ENCODE results near the gene PGLYRP2.
"Not testable (repeated sequence)": the region's sequence is repeated elsewhere in the genome, so short reads cannot be mapped to it uniquely, and the experiment has no call there.

PGLYRP2 gene

DNA sequence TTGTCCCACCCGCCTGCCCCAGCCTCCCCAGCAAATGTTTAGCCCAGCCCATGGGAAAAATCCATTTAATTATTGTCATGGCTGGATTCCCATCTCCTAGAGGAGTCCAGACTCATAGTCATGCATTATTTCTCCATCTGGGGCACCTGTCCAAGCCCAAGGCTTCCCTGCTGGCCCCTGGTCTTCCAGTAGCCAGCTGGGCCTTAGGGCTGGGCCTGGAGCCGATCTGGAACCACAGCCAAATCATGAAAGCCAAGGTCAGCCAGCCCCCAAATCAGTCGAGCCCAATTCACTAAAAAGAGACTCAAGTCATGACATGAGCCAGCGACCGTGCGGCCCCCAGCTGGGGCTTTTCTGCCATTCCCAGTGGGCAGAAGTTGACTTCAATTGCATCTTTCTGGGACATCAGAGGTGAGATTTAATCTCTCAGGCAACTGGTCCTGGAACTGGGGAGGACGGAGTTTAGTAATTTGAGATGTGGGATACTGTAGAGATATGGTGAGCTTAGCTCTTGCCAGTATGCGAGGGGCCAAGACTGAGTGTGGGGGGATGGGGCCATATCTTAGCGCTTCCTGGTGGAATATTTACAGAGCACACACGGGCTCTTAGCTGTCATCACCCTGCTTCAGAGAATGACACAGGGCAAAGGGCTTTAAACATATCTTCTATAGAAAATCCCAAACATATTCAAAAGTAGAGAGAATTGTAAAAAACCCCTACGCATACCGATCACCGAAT, 9.4 kb upstream of the PGLYRP2 start:
- no peak for DNase-seq (ENCODE audit: low spot score)
- ChIA-PET CTCF (no interaction called here), POLR2A (ENCODE audit: low non-redundant PET) (no interaction called here)

DNA sequence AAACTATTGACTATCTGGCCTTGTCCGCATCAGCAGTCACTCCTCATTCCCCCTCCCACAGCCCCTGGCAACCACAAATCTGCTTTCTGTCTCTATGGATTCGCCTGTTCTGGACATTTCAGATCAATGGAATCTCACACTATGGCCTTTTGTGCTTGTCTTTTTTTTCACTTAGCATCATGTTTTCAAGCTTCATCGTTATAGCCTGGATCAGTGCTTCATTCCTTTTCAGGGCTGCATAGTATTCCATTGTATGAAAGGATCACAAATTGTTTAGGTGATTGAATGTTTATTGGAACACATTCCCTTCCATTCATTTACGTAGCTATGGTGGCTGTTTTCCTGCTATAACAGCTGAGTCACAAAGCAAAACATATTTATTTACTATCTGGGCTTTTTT, 7.7 kb upstream of the PGLYRP2 start:
- TF ChIP-seq, protein P1, sequence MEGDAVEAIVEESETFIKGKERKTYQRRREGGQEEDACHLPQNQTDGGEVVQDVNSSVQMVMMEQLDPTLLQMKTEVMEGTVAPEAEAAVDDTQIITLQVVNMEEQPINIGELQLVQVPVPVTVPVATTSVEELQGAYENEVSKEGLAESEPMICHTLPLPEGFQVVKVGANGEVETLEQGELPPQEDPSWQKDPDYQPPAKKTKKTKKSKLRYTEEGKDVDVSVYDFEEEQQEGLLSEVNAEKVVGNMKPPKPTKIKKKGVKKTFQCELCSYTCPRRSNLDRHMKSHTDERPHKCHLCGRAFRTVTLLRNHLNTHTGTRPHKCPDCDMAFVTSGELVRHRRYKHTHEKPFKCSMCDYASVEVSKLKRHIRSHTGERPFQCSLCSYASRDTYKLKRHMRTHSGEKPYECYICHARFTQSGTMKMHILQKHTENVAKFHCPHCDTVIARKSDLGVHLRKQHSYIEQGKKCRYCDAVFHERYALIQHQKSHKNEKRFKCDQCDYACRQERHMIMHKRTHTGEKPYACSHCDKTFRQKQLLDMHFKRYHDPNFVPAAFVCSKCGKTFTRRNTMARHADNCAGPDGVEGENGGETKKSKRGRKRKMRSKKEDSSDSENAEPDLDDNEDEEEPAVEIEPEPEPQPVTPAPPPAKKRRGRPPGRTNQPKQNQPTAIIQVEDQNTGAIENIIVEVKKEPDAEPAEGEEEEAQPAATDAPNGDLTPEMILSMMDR (conservative IDR thresholded peaks at IDR 0.05; ENCODE audit: low read depth): no peak
- DNase-seq (ENCODE audit: low spot score): no peak
- no peak overlapping the region for H3K27ac ChIP-seq
- CTCF ChIA-PET: no interaction called here
- POLR2A ChIA-PET (ENCODE audit: low non-redundant PET): no interaction called here

More for the DNA sequence above, 9.4 kb upstream of the PGLYRP2 start:
- no peak overlapping the region for H3K27ac ChIP-seq
- TF ChIP-seq, protein P1 (conservative IDR thresholded peaks at IDR 0.05; ENCODE audit: low read depth): no peak

DNA sequence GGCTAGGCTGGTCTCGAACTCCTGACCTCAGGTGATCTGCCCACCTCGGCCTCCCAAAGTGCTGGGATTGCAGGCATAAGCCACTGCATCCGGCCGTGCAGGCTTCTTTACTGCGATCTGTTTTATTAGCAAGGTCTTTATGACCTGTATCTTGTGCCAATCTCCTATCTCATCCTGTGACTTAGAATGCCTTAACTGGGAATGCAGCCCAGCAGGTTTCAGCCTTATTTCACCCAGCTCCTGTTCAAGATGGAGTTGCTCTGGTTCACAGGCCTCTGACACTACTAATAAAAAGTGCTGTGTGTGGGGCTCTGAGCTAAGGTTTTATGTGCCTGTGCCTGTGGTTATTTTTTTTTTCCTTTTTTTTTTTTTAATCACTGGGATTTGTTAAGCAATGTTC, 6.5 kb upstream of the PGLYRP2 start:
- not testable (repeated sequence) for DNase-seq (ENCODE audit: low spot score); H3K27ac ChIP-seq
- CTCF ChIA-PET: interaction anchor here (0.6 kb wide), 3 partner anchors 762 to 1528 kb away, joined by 3 to 6 read pairs (median 3); no protein-coding TSS in a partner anchor
- POLR2A ChIA-PET (ENCODE audit: low non-redundant PET): interaction anchor here (0.6 kb wide), 1 partner anchor 69 kb away, joined by 5 read pairs; no protein-coding TSS in a partner anchor

DNA sequence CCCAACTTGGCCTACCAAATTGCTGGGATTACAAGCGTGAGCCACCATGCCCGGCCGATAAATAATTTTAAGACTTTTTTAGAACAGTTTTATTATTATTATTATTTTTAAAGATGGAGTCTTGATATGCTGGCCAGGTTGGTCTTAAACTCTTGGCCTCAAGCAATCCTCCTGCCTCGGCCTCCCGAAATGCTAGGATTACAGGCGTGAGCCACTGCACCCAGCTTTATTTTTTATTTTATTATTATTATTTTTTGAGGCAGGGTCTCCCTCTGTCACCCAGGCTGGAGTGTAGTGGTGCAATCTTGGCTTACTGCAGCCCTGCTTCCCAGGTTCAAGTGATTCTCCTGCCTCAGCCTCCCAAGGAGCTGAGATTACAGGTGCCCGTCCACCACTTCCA, 1.7 kb upstream of the PGLYRP2 start:
- H3K27ac ChIP-seq; POLR2A ChIA-PET (ENCODE audit: low non-redundant PET); DNase-seq (ENCODE audit: low spot score): not testable (repeated sequence)
- CTCF ChIA-PET: interaction anchor here (0.8 kb wide), 1 partner anchor 244 kb away, joined by 3 read pairs; no protein-coding TSS in a partner anchor

DNA sequence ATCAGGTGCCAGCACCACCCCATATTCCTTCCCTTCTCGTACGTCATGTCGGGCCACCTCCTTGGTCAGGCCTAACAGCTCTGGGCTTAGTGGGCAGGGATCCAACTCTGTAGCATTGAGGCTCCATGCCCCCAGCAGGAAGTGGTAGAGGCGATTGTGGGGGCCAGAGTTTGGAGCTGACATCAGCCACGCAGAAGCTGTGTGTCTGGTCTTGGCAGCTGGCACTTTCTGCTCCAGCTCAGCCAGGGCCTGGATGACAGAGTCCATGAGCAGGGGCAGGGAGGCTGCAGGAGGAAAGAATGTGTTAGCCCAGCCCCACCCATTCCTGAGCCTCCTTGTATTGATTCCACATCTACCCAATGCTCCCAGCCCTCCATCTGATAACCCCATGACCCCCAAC, 3.0 kb downstream of the PGLYRP2 start:
- H3K27ac ChIP-seq: no peak overlapping the region
- CTCF ChIA-PET: interaction anchor here (0.6 kb wide), 1 partner anchor 323 kb away, joined by 4 read pairs; no protein-coding TSS in a partner anchor

DNA sequence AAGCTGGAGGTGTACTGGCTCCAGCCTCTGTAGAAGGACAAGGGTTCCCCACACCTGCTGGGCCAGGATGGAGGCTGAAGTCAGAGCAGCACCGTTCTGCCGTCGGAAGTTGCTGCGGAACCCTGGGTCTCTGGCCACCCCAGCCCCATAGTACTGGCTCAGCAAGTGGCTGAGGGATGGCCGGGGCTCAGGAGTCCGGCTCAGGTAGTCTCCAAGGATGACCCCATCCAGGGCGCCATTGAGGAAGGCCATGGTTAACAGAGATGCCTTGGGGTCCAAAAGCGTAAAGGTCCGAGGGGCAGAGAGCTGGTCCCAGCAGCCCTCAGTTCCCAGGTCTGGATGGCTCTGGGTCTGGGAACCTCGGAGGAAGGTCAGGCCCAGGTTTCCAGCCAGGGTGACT, 3.7 kb downstream of the PGLYRP2 start:
- CTCF ChIA-PET: no interaction called here
- H3K27ac ChIP-seq: no peak overlapping the region
- DNase-seq (ENCODE audit: low spot score): no peak
- POLR2A ChIA-PET (ENCODE audit: low non-redundant PET): no interaction called here
- TF ChIP-seq, protein P1 (conservative IDR thresholded peaks at IDR 0.05; ENCODE audit: low read depth): no peak

More for the DNA sequence above, 3.0 kb downstream of the PGLYRP2 start:
- TF ChIP-seq, protein P1 (conservative IDR thresholded peaks at IDR 0.05; ENCODE audit: low read depth): no peak
- POLR2A ChIA-PET (ENCODE audit: low non-redundant PET): no interaction called here
- DNase-seq (ENCODE audit: low spot score): no peak

DNA sequence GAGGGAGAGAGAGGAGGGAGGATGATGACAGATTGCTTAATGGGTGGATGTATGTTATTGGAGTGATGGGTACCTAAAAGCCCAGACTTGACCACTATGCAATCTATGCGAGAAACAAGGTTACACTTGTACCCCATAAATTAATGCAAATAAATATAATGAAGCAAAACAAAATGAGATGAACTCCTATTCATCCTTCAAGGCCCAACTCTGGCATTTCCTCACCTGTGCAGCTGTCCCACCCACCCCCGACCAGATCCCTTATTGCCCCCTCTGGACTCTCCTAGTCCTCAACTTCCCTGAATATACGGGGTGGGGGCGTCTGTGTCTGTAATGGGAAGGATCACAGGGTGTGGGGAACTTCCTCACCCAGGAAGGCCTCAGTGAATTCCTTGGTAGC, 4.1 kb downstream of the PGLYRP2 start:
- DNase-seq (ENCODE audit: low spot score): no peak
- TF ChIP-seq, protein P1 (conservative IDR thresholded peaks at IDR 0.05; ENCODE audit: low read depth): no peak
- no peak overlapping the region for H3K27ac ChIP-seq
- ChIA-PET POLR2A (ENCODE audit: low non-redundant PET) (no interaction called here), CTCF (no interaction called here)

DNA sequence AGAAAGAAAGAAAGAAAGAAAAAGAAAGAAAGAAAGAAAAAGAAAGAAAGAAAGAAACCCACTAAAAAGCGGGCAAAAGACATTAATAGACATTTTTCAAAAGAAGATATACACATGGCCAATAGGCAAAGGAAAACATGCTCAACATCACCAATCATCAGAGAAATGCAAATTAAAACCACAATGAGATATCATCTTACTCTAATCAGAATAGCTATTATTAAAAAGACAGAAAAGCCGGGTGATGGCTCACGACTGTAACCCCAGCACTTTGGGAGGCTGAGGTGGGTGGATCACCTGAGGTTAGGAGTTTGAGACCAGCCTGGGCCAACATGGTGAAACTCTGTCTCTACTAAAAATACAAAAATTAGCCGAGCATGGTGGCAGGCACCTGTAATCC, 5.5 kb downstream of the PGLYRP2 start:
- H3K27ac ChIP-seq; DNase-seq (ENCODE audit: low spot score); CTCF ChIA-PET; POLR2A ChIA-PET (ENCODE audit: low non-redundant PET): not testable (repeated sequence)
